Measurements from ENCODE around the gene GGT5. TPM values are rescaled to one million over a fixed set of nuclear protein-coding genes. Genes with fewer than 3 reads are reported as not detected.
A peak's percentile ranks its signal among the peaks of the same experiment; 100 is the strongest.
"Not testable (repeated sequence)": the region's sequence is repeated elsewhere in the genome, so short reads cannot be mapped to it uniquely, and the experiment has no call there.

GGT5 gene, protein sequence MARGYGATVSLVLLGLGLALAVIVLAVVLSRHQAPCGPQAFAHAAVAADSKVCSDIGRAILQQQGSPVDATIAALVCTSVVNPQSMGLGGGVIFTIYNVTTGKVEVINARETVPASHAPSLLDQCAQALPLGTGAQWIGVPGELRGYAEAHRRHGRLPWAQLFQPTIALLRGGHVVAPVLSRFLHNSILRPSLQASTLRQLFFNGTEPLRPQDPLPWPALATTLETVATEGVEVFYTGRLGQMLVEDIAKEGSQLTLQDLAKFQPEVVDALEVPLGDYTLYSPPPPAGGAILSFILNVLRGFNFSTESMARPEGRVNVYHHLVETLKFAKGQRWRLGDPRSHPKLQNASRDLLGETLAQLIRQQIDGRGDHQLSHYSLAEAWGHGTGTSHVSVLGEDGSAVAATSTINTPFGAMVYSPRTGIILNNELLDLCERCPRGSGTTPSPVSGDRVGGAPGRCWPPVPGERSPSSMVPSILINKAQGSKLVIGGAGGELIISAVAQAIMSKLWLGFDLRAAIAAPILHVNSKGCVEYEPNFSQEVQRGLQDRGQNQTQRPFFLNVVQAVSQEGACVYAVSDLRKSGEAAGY
- under 0.01 TPM in 1 of 2 replicates, not detected in the other for total RNA-seq (2014; rRNA removed; shearing (Covaris generic))

DNA sequence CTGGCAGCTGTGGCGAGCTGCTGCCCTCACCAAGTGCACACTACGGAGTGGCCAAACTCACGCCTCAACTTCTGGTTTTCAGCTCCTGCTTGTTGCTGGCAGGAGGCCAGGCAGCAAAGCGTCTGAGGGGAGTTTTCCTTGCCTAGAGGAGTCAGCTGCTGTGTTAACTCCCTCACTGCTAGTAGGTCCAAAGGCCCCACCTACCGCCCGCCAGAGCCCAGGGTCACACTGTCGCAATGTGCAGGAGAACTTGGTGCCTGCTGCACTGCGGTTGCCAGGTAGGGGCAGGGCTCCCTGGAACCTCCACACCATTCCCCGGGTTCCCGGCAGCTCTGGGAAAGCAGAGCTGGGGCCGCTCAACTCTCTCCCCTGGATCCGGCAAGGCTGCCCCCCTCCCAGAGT, at the start of gene GGT5:
GGT5 (minus strand) TSS at position 53 of the 402 bp plus-strand sequence. CDS start 357 bp downstream, outside the sequence.
- not testable (repeated sequence) for DNase-seq (ENCODE audit: low read depth)

DNA sequence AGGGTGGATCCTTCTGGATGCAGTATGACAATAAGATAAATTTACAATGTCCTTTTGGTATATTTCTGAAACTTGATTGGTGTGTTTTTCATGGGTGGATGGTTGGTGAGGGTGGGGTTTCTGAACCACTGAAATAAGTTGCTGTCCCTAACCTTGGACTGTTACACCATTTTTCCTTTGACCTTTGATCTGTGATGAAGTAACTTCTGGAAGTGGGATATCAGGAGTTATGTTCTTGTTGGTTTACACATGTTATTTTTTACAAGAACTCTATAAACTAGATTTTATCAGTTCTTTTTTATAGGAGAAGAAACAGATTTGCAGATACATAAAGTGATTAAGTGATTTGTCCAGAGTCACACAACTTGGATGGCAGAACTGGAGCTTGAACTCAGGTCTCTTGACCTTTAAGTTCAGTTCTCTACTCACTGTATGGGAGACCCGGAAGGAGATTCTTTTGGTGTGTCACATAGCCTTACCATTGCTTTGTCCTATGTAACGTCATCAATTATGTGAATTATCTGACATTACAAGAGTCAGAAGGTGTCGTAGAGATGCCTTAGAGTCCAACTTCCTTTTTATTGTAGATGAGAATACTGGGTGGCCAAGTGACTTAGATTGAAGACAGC, 47.4 kb upstream of the GGT5 start:
- not testable (repeated sequence) for DNase-seq (ENCODE audit: low read depth)

DNA sequence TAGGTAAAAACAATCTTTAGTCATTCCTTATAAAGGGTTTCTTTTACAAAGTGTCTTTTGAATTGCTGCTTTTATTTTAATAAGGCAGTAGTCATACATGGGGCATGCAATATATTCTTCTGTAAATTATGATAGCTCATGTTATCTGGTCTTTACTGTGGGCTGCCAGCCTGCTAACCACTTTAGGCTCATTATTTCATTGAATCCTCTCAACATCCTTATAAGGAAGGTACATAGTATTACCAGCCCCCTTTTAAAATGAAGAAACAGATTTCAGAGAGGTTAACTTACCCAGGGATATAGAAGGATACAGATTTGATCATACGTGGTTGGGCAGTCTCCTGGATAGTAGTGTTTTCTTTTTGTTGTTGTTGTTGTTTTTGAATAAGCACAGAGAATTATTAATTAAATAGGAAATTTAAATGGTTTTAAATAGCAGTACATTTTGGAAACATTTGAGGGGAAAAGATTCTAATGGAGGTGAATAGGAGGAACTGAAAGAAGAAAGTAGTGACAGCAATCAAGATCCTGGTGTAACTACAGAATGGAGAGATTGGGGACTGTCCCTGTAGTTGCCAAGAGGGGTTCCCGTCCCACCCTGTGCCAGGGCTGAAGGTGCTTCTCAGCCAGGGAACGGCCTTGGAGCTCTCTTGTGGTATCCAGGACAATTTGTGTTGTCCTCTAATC, 46.8 kb upstream of the GGT5 start:
- DNase-seq (ENCODE audit: low read depth): no peak

DNA sequence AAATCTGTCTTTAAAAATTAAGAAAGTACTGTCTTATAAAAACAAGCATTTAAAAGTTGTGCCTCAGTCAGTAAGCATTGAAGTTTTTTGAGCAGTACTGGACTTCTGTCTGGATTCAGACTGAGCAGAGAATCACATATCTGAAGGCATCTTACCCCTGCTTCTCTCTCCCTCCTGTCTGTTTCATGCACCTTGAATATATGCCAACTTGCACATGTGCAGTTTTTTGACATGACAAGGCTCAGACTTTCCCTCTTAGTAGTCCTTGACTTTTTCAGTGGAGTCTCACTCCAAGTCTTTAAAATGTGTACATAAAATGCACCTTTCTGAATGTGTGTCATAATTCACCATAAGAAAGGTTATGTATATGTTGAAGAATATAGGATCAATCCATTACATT, 45.6 kb upstream of the GGT5 start:
- peak; percentile 43 for DNase-seq (ENCODE audit: low read depth)

DNA sequence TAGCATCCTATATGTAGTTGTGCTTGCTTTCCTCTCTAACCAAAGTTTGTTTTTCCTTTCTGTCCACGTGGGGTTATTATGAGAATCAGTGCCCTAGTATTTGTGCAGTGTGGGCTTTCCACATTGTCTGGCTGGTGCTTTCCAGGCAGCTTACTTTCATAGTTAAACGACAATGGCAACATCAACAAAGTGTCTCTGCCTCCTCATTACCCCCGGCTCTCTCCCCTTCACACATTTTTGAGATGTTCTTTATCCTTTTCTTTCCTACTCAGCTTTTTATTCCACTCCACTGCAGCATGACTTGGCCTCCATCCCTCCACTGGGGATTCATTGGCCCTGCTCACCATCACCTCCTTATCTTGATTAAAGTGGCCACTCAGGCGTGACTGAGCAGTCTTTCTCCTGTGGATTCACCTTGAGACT, 44.9 kb upstream of the GGT5 start:
- peak; percentile 21 for DNase-seq (ENCODE audit: low read depth)

DNA sequence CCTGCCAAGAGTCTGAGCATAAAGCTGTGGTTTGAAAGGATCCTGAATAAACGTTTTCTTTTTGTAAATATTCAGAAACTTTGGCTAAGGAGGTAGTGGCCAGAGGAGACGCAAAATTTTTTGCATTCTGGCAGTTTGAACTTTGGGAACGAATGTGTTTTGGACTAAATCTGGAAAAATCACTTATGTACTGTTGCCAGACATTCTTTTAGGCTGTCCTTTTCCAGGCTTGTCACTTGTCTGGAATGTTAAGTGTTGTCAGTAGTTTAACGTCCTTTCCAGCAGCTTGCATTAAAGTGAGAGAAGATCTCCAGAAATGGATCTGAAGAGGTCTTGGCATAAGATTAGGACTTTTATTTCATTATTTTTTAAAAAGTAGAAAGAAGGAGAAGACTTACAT, 44.2 kb upstream of the GGT5 start:
- DNase-seq (ENCODE audit: low read depth): peak; percentile 77

DNA sequence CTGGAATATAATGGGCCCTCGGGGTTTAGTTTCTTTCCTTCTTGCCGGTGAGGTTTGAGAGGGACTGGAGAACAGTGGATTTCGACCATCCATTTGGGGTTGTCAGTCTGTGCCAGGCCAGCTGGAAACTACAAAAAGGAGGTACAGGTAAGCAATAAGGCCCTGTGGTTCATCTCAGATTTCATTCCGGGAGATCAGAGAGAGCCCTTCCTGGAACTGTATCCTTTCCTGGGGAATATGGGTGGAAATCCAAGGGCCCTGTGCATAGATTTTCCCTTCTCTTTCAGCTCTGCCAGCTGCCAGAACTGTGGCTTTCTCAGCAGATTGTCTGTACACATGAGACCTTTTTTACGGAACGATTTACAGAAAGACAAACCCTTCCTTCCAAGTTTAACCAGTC, 42.9 kb upstream of the GGT5 start:
- DNase-seq (ENCODE audit: low read depth): not testable (repeated sequence)

DNA sequence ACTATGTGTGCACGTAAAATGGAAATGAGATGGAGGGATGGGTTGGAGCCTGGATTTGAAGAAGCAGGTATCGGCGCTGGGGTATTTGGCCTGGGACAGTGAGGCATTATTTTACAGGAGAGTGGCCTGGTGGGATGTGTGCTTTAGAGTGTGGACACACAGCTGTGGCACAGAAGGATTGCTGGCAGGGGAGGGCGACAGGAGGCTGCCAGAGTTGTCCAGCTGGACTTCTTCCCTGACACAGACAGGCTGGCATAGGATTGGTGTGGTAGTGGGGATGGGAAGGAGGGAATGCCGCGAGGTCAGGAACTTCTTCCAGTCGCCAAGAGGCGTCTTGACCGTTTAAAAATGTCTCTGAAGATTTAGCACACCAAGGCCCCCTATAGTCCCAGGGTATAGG, 42.3 kb upstream of the GGT5 start:
- DNase-seq (ENCODE audit: low read depth): not testable (repeated sequence)

DNA sequence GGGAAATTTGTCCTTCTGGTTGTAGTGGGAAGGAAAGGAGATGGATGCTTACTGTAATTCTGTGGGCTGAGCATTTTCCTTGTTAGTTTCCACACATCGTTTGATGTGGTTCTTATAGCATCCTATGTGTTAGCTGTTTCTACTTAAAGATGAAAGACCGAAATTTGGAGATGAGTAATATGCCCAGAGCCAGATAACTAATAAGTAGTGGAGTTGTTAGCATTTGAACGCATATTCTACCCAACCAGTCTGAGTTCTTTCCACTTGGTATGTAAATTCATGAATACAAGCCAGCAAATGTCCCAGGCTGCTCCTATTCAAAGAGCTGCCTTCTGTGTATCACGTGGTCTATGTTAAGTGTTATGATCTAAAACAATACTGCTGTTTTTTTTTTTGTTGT, 40.4 kb upstream of the GGT5 start:
- DNase-seq (ENCODE audit: low read depth): peak; percentile 81

DNA sequence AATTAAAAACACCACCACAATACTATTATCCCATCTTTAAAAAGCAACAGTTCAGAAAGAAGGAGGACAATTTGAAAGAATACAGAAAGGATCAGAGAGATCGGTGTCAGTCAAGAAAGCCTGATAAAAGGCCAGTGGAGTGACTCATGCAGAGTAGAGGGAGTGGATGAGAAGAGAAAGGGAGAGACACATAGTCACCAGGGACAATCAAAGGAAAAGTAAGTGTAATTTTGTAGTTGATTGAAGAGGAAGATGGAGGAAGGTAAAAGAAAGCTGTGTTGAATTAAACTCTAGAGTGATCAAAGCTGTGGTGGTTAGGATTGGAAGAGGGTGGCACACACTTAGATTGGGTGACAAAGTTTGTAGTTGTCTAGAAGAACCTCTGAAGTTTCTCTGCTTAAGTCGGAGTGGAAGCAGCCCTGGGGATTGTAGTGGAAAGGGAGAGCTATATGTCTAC, 39.9 kb upstream of the GGT5 start:
- peak; percentile 64 for DNase-seq (ENCODE audit: low read depth)

DNA sequence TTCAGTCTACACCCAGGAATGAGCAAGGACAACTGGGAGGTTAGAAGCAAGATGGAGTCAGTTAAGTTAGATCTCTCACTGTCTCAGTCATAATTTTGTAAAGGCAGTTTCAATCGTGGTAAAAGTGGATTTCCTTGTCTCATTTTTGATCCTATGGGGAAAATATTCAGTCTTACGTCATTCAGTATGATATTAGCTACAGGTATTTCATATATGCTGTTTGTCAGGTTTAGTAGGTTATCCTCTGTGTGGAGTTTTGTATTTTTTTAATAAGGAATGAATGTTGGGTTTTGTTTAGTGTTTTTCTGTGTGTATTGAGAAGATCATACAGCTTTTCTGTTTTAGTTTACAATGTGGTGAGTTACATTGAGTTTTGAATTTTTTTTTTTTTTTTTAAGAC, 37.5 kb upstream of the GGT5 start:
- DNase-seq (ENCODE audit: low read depth): no peak

DNA sequence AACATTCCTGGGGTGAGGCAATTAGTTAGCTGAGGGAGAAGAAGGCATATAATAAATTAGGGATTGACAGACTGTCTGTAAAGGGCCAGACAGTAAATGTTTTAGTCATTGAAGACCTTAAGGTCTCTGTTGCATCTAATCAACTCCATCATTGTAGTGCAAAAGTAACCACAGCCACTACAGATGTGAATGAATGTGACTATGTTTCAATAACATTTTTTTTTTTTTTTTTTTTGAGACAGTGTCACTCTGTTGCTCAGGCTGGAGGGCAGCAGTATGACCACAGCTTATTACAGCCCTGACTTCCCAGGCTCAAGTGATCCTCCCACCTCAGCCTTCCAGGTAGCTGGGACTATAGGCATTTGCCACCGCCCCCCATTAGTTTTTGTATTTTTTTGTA, 35.5 kb upstream of the GGT5 start:
- DNase-seq (ENCODE audit: low read depth): not testable (repeated sequence)

DNA sequence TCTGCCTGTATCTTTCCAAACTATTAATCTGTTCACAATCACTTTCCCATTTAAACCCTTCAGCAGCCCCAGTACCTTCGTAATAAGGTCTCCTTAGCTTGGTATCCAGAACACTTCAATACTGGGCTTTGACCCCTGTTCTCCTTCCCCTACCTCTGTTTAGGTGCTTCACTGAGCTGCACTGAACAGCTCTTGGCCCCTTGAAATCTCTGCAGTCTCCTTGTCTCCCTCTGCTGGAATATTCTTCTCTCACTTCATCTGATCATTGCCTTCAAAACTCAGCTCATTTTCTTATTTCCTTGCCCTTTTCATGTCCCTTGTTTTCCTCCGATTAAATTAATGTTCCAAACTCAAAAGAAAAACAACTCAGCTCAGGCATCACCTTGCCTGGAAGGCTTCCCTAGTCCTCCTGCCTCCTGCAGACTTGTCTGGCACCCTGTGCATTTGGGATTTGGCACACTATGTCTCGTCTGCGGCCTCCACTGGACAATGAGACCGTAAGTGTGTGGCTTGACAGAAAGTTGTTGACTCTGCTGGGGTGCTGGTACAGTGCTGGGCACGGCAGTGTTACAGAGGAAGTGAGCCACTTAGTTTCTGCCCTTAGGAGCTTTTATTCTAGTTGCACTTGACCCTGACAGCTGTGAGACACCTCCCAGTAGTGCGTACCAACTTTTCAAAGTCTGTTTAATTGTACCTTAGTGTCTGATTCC, 30.0 kb upstream of the GGT5 start:
- DNase-seq (ENCODE audit: low read depth): peak; percentile 12

DNA sequence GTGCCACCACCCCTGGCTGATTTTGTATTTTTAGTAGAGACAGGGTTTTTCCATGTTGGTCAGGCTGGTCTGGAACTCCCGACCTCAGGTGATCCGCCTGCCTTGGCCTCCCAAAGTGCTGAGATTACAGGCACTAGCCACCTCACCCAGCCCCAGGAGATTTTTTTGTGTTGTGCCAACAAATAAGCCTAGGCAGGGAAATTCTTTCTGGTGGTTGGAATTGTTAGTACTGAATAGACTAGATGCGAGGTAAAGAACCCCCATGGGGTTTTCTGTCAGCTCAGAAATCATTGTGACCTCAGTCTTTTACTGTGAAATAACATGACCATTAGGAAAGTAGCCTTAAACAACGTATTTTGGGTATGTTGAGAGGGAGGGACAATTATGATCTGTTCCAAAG, 29.0 kb upstream of the GGT5 start:
- DNase-seq (ENCODE audit: low read depth): not testable (repeated sequence)

DNA sequence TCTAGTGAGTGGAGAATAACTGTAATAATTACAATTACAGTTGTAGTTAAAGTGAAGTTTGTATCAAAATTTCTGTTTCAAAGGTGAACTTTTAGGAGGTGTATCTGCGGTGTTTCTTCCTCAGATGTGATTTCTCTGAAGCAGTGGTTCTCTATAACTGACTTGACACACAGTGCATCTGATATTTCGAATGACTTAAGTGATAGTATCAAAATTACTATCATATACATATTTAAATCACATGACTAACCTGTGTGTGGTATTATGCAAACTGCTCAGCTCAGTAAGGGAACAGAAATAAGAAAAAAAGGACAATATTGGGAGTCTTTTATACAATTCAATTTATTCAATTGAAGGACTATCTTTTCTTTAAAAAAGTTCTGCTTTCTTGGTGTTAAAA, 28.1 kb upstream of the GGT5 start:
- DNase-seq (ENCODE audit: low read depth): not testable (repeated sequence)

DNA sequence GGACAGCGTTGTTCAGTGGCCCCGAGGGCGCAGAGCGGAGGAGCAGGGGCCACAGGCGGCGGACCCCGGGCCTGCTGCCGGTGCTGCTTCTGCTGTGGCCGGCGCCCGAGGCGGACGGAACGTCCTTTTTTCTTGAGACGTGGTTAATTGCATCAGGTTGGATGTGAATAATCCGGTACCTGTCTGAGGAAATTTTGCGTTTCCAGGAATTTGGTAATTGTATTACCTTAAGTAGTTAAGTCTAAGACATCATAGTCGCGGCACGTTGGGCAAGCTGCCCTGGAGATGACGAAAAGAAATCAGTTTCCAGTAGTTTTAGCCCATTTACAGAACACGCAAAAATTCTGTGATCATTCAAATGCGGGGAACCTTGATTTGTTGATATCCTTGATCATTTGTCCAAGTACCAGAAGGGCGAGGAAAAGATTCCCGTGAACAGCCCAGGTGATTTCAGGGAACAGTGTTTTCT, 26.5 kb upstream of the GGT5 start:
- DNase-seq (ENCODE audit: low read depth): no peak

DNA sequence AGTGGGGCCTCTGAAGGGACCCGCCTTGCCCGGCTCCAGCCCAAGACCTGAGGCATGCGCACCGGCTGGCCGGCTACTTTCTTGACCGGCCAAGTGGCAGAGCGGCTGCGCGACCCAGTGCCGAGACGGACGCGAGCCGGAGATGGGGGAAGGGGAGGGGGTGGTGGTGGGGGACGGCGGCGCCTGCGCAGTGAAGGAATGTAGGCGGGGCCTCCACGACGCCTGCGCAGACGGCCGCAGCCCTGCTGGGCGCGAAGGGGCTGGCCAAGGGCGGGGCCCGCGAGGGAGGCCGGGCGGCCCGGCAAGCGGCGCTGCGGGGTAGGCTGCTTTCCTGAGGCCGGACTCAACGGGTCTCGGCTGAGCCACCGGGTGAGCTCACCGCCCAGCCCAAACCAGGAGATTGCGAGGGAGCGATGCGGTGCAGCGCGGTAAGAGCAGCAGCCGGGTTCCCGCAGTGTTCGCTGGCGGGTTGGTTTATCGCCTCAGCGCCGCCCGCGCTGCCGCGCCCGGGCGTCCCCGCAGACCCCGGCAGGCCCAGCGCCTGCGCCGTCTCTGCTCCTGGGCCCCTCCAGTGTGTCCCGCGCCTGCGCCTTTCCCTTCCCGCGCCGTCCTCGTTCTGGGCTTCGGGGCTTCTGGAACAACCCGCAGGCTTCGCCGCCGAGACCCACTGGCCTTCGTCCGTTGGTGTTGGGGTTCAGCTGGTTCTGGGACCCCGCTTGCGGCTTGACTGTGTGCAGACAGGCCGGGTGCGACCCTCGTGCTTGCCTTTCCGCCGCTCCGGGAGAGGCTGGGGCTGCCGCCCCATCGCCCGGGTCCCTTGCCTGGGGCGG, 25.9 kb upstream of the GGT5 start, which contains the start of gene SPECC1L:
SPECC1L (plus strand) TSS at position 276 of the 830 bp plus-strand sequence. CDS start 31,401 bp downstream, outside the sequence.
- DNase-seq (ENCODE audit: low read depth): peak; percentile 84

DNA sequence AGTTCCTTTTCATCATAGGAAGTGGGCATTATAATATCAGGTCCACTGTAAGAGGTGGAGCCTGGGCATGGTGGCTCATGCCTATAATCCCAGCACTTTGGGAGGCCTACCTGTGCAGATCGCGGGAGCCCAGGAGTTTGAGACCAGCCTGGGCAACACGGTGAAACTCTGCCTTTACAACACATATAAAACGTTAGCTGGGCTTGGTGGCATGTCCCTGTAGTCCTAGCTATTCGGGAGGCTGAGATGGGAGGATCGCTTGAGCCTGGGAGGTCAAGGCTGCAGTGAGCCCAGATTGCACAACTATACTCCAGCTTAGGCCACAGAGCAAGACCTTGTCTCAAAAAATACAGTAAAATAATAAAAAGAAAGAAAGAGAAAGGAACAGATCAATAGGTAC, 21.6 kb upstream of the GGT5 start:
- DNase-seq (ENCODE audit: low read depth): not testable (repeated sequence)

DNA sequence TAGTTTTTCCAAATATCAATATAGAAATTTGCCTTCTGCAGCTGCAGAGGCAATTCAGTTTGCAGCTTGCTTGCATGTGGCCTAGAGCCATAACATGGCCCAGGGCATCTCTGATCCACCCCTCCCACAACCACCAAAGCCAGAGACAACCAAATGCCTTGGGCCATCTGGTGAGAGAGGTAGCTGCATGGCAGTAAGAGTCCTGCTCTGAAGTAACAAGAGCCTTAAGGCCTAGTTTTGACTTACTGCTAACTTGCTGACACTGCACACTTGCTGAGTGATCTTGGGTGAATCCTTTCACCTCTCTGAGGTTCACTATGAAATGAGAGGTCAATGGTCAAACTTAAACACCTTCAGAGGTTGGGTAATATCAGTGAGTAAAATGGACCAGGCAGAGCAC, 20.9 kb upstream of the GGT5 start:
- peak; percentile 43 for DNase-seq (ENCODE audit: low read depth)

DNA sequence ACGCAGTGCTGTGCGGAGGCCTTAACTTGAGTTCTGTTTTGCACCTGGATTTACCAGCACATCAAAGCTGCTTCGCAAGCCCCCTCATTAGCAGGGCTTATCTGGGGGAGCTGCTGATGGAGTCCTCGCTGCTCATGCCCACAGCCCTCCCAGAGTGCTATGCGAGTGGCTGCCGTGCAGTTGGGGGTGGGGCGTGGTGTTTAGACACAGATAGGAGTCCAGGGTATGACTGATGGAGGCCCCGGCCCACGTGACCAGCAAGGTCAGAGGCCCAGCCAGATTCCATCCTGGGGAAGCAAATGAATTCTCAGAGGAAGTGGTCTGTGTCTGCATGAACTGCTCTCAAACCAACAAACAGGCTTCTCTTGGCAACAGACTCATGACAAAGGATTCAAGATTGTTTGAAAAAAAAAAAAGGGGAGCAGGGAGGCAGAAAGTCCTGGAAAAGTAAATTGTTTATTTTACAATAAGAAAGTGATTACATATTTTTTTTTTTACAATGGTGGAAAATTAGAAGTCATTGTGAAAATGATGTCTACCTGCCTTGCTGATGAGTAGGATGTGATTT, 19.5 kb upstream of the GGT5 start:
- DNase-seq (ENCODE audit: low read depth): peak; percentile 22
